Body of pancreas (tissue), 4 donors: ENCODE results near the gene SENP7. TPM values are rescaled to one million over a fixed set of nuclear protein-coding genes. Genes with fewer than 3 reads are reported as not detected.

Experiments used
- ATAC-seq: fragments of 150-250 bp; one replicate; pipeline ENCODE4 v1.9.1; 2016
- DNase-seq, 4 donors: peaks; one replicate each; pipeline ENCODE4 v3.0.0-alpha.2; 2019
- H3K27ac ChIP-seq, 4 donors: fragments of 200-600 bp; sonication (generic); 1 replicate in 3 of 4; 2 replicates in 1 of 4; pipeline versions ENCODE4 v1.5.1 to v1.6.1; 2016 to 2019; ENCODE audit warnings: mild to moderate bottlenecking in 1 of 4, mixed read lengths in 1 of 4, moderate library complexity in 1 of 4
- H3K27me3 ChIP-seq, 2 donors: fragments of 200-600 bp; sonication (generic); one replicate each; pipeline ENCODE4 v1.6.0; 2016; ENCODE audit warnings: mild to moderate bottlenecking in 1 of 2
- H3K36me3 ChIP-seq, 2 donors: fragments of 200-600 bp; sonication (generic); replicated peaks in 1 of 2; 2 replicates each; pipeline ENCODE4 v1.5.1; 2016; ENCODE audit warnings: low read depth in 2 of 2; ENCODE audit not compliant: insufficient read depth in 1 of 2
- H3K4me1 ChIP-seq: fragments of 200-600 bp; sonication (generic); one replicate; pipeline ENCODE4 v1.6.0; 2016
- H3K4me3 ChIP-seq, 2 donors: fragments of 200-600 bp; sonication (generic); 1 replicate in 1 of 2; 2 replicates in 1 of 2; pipeline ENCODE4 v1.5.1; 2016 to 2019
- H3K9me3 ChIP-seq, 3 donors: fragments of 200-600 bp; sonication (generic); 1 replicate in 2 of 3; 2 replicates in 1 of 3; pipeline ENCODE4 v1.5.1; 2016
- POLR2A ChIP-seq, 3 donors: fragments of 450-650 bp; IDR thresholded peaks; one replicate each; pipeline ENCODE4 v1.6.1; 2016; ENCODE audit warnings: antibody characterized with exemption in 3 of 3, mild to moderate bottlenecking in 2 of 3
- WGBS, 2 donors: methylation state at CpG; one replicate each; pipeline ENCODE4 v1.1.5; 2017; 5-methylcytosine and 5-hydroxymethylcytosine counted together
- intact Hi-C: fragments of 100-400 bp; cut with DNase I; formaldehyde crosslinking; loops from one replicate; pipeline ENCODE4 v1.15.1; 2023
- total RNA-seq, 2 donors: library from RNA; depleted of rRNA; stranded (reverse); fragments of >200 nt; gene quantifications; one replicate each; pipeline ENCODE4 v1.1.0, GENCODE V29; 2016
- TF ChIP-seq, protein P1 (sequence below), 7 experiments: fragments of 450-650 bp in 4 of 7; fragments of 200-600 bp in 3 of 7; sonication (generic) in 3 of 7; IDR thresholded peaks; one replicate each; pipeline ENCODE4 v1.5.1; 2016 to 2019; ENCODE audit warnings: antibody characterized with exemption in 7 of 7

The SENP7 gene
- total RNA-seq, 2 donors from 2014 or later = 23.1 to 23.4 TPM

DNA sequence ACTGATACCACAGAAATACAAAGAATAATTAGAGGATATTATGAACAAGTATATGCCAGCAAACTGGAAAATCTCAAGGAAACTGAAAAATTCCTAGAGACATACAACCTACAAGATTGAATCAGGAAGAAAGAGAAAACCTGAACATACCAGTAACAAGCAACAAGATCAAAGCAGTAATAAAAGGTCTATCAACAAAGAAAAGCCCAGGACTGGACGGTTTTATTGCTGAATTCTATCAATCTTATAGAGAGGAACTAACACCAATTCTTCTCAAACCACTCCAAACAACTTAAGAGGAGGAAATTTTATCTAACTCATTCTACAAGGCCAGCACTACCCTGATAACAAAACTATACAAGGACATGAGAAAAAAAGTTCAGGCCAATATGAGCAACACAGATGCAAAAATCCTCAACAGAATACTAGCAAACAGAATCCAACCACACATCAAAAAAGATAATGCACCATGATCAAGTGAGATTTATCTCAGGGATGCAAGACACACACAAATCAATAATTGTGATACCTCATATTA is 121.5 kb downstream of the SENP7 start:
- no peak for ATAC-seq
- no peaks in the 10 kb centered on the region for H3K36me3 ChIP-seq
- no peak overlapping the region for H3K27ac ChIP-seq
- TF ChIP-seq, protein P1, sequence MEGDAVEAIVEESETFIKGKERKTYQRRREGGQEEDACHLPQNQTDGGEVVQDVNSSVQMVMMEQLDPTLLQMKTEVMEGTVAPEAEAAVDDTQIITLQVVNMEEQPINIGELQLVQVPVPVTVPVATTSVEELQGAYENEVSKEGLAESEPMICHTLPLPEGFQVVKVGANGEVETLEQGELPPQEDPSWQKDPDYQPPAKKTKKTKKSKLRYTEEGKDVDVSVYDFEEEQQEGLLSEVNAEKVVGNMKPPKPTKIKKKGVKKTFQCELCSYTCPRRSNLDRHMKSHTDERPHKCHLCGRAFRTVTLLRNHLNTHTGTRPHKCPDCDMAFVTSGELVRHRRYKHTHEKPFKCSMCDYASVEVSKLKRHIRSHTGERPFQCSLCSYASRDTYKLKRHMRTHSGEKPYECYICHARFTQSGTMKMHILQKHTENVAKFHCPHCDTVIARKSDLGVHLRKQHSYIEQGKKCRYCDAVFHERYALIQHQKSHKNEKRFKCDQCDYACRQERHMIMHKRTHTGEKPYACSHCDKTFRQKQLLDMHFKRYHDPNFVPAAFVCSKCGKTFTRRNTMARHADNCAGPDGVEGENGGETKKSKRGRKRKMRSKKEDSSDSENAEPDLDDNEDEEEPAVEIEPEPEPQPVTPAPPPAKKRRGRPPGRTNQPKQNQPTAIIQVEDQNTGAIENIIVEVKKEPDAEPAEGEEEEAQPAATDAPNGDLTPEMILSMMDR (IDR thresholded peaks at IDR 0.05) = no peak
- no peak for TF ChIP-seq POLR2A (IDR thresholded peaks at IDR 0.05)
- no peaks in the 10 kb centered on the region for H3K9me3 ChIP-seq
- H3K4me1 ChIP-seq = no peaks in the 10 kb centered on the region
- intact Hi-C loops = no loop called here
- DNase-seq = no peak
- WGBS, 2 donors = 43 to 61% methylated on average over 1 of the region's 1 CpG
- no peaks in the 10 kb centered on the region for H3K27me3 ChIP-seq
- no peak overlapping the region for H3K4me3 ChIP-seq

- Histone ChIP-seq H3K27ac (no peak overlapping the region), H3K27me3 (no peaks in the 10 kb centered on the region), H3K4me1 (no peaks in the 10 kb centered on the region), H3K9me3 (no peaks in the 10 kb centered on the region), H3K36me3 (no peaks in the 10 kb centered on the region), H3K4me3 (no peak overlapping the region)
- TF ChIP-seq, protein P1 (IDR thresholded peaks at IDR 0.05) = no peak
- TF ChIP-seq POLR2A (IDR thresholded peaks at IDR 0.05) = no peak
- ATAC-seq (no peak), DNase-seq (no peak)
- intact Hi-C loops = no loop called here
These were observed 124.3 kb downstream of the SENP7 start for GRCh38 chr3:101388706-101389105.

DNA sequence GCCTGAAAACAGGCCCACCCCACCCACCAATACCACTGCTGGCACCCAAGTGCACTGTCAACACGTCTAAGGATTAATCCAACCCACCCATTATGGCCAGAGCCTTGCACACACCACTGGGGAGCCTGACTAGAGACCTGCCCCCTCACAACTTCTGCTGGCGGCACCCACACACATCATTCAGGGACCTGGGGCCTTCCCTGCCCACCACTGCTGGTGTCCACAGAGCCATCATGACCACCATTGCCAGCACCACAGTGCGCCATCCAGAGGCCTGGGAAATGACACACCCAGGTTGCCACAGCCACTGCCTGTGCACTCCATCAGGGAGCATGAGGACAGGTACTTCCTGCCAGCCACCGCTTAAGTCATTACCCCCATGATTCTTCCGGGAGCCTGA is 125.7 kb downstream of the SENP7 start:
- WGBS, 2 donors = 93 to 95% methylated on average over 5 of the region's 5 CpGs
- no peak overlapping the region for H3K27ac ChIP-seq
- H3K36me3 ChIP-seq = no peaks in the 10 kb centered on the region
- TF ChIP-seq POLR2A (IDR thresholded peaks at IDR 0.05) = no peak
- TF ChIP-seq, protein P1 (IDR thresholded peaks at IDR 0.05) = no peak
- H3K4me3 ChIP-seq = no peak overlapping the region
- DNase-seq (no peak), ATAC-seq (no peak)
- H3K4me1 ChIP-seq = no peaks in the 10 kb centered on the region
- intact Hi-C loops = no loop called here
- H3K27me3 ChIP-seq = no peaks in the 10 kb centered on the region
- no peaks in the 10 kb centered on the region for H3K9me3 ChIP-seq

GRCh38 chr3:101384426-101384825 is 128.6 kb downstream of the SENP7 start:
- DNase-seq (no peak), ATAC-seq (no peak)
- Histone ChIP-seq H3K27me3 (no peaks in the 10 kb centered on the region), H3K9me3 (no peaks in the 10 kb centered on the region), H3K4me3 (no peak overlapping the region), H3K27ac (no peak overlapping the region), H3K36me3 (no peaks in the 10 kb centered on the region), H3K4me1 (no peaks in the 10 kb centered on the region)
- intact Hi-C loops = no loop called here
- 98 to 100% methylated on average over 5 to 10 of the region's 10 CpGs for WGBS, 2 donors
- TF ChIP-seq POLR2A (IDR thresholded peaks at IDR 0.05) = no peak
- TF ChIP-seq, protein P1 (IDR thresholded peaks at IDR 0.05) = no peak

DNA sequence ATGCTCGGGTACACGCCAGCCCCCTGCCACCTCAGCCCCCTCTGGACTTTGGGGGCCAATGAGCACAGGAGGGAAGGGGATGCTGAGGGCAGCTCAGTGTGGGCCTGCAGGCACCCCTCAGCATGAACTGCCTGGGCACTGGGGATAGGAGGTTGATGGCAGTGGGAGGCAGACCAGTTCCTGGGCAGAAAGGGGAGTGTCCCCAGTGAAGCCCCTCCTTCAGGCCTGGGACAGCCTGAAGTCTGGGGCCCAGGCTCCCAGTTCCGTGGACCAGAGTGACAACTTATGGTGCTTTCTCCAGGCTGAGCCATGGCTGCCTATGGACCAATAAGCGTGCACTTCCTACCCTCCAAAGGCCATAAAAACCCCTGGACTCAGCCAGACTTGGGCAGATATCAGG is 129.4 kb downstream of the SENP7 start:
- H3K27ac ChIP-seq = no peak overlapping the region
- no peak for ATAC-seq
- H3K4me3 ChIP-seq = no peak overlapping the region
- no peak for TF ChIP-seq POLR2A (IDR thresholded peaks at IDR 0.05)
- TF ChIP-seq, protein P1 (IDR thresholded peaks at IDR 0.05) = no peak
- 96 to 100% methylated on average over 3 to 4 of the region's 4 CpGs for WGBS, 2 donors
- H3K36me3 ChIP-seq = no peaks in the 10 kb centered on the region
- no peaks in the 10 kb centered on the region for H3K9me3 ChIP-seq
- no peaks in the 10 kb centered on the region for H3K4me1 ChIP-seq
- no peak for DNase-seq
- no peaks in the 10 kb centered on the region for H3K27me3 ChIP-seq
- intact Hi-C loops = no loop called here
